ENCODE measurements around the gene SNPH.

- TF ChIP-seq CTCF (conservative IDR thresholded peaks at IDR 0.05; ENCODE audit: low read depth, low read length) (no peak), RFX5 (IDR thresholded peaks at IDR 0.05; ENCODE audit: low read depth, low read length) (no peak), POLR2A (IDR thresholded peaks at IDR 0.05; ENCODE audit: low read depth, low read length) (no peak), CEBPB (IDR thresholded peaks at IDR 0.05; ENCODE audit: low read depth, low read length) (no peak), MAFK (IDR thresholded peaks at IDR 0.05; ENCODE audit: low read depth, low read length) (no peak), RCOR1 (IDR thresholded peaks at IDR 0.05; ENCODE audit: insufficient replicate concordance, low read length) (no peak), CHD1 (IDR thresholded peaks at IDR 0.05; ENCODE audit: low read depth, low read length) (no peak), NFE2L2 (IDR thresholded peaks at IDR 0.05; ENCODE audit: low read depth, low read length) (no peak), FOS (IDR thresholded peaks at IDR 0.05; ENCODE audit: low read depth, low read length) (no peak), SMC3 (IDR thresholded peaks at IDR 0.05; ENCODE audit: low read depth, low read length) (no peak)
Measured at GRCh38 chr20:1310506-1311190, 44.6 kb downstream of the SNPH start.

Measured in IMR-90 (cell line).